H1 (cell line): ENCODE results near the gene SIRT5. TPM values are rescaled to one million over a fixed set of nuclear protein-coding genes. Genes with fewer than 3 reads are reported as not detected.

Experiments used
- CTCF ChIA-PET: fragments of 300-600 bp; sonication (Branson Sonifier 250); formaldehyde crosslinking; loops from one replicate; lab custom pipeline; 2021; ENCODE audit not compliant: partially characterized antibody; lab: Charles Lee
- POLR2A ChIA-PET: fragments of 300-600 bp; sonication (Branson Sonifier 250); formaldehyde crosslinking; loops from one replicate; lab custom pipeline; 2021; ENCODE audit warnings: inconsistent platforms; ENCODE audit not compliant: partially characterized antibody; lab: Charles Lee
- DNase-seq, 2 experiments: peaks; one replicate each; pipeline versions ENCODE4 v3.0.0 to v3.0.0-alpha.2; 2010 to 2022; ENCODE audit warnings: low spot score in 2 of 2, low read depth in 1 of 2, mixed read lengths in 1 of 2
- FAIRE-seq: peaks from 2 replicates; lab custom pipeline; 2011; peaks lifted over from hg19 to GRCh38; lab: Jason Lieb, UNC
- H2AFZ ChIP-seq: 2 replicates; pipeline ENCODE4 v1.8.1; 2012; ENCODE audit warnings: low read length, inconsistent platforms
- H2AK5ac ChIP-seq: 2 replicates; pipeline ENCODE4 v1.6.1; 2013; ENCODE audit warnings: low read depth, low read length
- H2BK120ac ChIP-seq: replicated peaks from 2 replicates; pipeline ENCODE3; 2013; ENCODE audit warnings: low read depth, low read length, inconsistent platforms
- H2BK12ac ChIP-seq: 2 replicates; pipeline ENCODE4 v1.6.1; 2013; ENCODE audit warnings: low read depth, low read length
- H2BK15ac ChIP-seq: 2 replicates; pipeline ENCODE4 v1.6.1; 2013; ENCODE audit warnings: low read length
- H2BK20ac ChIP-seq: 2 replicates; pipeline ENCODE4 v1.6.1; 2013; ENCODE audit warnings: low read length
- H2BK5ac ChIP-seq: 2 replicates; pipeline ENCODE4 v1.6.1; 2013; ENCODE audit warnings: low read depth, low read length
- H3K14ac ChIP-seq: 2 replicates; pipeline ENCODE4 v1.6.1; 2013; ENCODE audit warnings: inconsistent platforms; ENCODE audit not compliant: insufficient read length
- H3K18ac ChIP-seq: 2 replicates; pipeline ENCODE4 v1.6.1; 2013; ENCODE audit warnings: low read length; ENCODE audit errors: extremely low read depth
- H3K23ac ChIP-seq: 2 replicates; pipeline ENCODE4 v1.6.1; 2013; ENCODE audit warnings: inconsistent platforms; ENCODE audit not compliant: insufficient read length
- H3K23me2 ChIP-seq: 2 replicates; pipeline ENCODE4 v1.6.1; 2013; ENCODE audit warnings: low read depth, low read length
- H3K27ac ChIP-seq: 2 replicates; pipeline ENCODE4 v1.6.1; 2011; ENCODE audit warnings: low read depth, low read length, inconsistent platforms
- H3K27me3 ChIP-seq, 4 experiments: replicated peaks in 1 of 4; 1 replicate in 1 of 4; 2 replicates in 3 of 4; pipeline versions ENCODE4 v1.6.1 to v1.8.1; 2011 to 2013; ENCODE audit warnings: low read length in 3 of 4, mild to moderate bottlenecking in 3 of 4, inconsistent platforms in 2 of 4, mixed read lengths in 2 of 4, moderate library complexity in 1 of 4; ENCODE audit not compliant: control insufficient read depth in 3 of 4, insufficient read depth in 3 of 4; ENCODE audit errors: extremely low read depth in 1 of 4
- H3K36me3 ChIP-seq, 4 experiments: 2 replicates each; pipeline versions ENCODE4 v1.6.1 to v1.8.1; 2011 to 2013; ENCODE audit warnings: mild to moderate bottlenecking in 4 of 4, low read length in 3 of 4, moderate library complexity in 2 of 4, control low read depth in 1 of 4, inconsistent platforms in 1 of 4; ENCODE audit not compliant: insufficient read depth in 4 of 4, control insufficient read depth in 2 of 4
- H3K4ac ChIP-seq: replicated peaks from 2 replicates; pipeline ENCODE3; 2013; ENCODE audit warnings: low read length, low read depth, mixed read lengths, inconsistent platforms; ENCODE audit not compliant: insufficient read length
- H3K4me1 ChIP-seq, 4 experiments: replicated peaks in 1 of 4; 1 replicate in 1 of 4; 2 replicates in 3 of 4; pipeline versions ENCODE4 v1.6.1 to v1.8.1; 2011 to 2013; ENCODE audit warnings: low read length in 3 of 4, inconsistent platforms in 2 of 4, mixed read lengths in 1 of 4; ENCODE audit not compliant: insufficient read depth in 4 of 4, control insufficient read depth in 3 of 4
- H3K4me2 ChIP-seq, 2 experiments: 2 replicates each; pipeline versions ENCODE4 v1.6.1 to v1.8.1; 2011 to 2013; ENCODE audit warnings: low read depth in 2 of 2, low read length in 2 of 2, control low read depth in 1 of 2, inconsistent platforms in 1 of 2, mild to moderate bottlenecking in 1 of 2; ENCODE audit not compliant: insufficient read depth in 1 of 2
- H3K4me3 ChIP-seq, 4 experiments: fragments of 200-600, 300-600 bp in 1 of 4; sonication (generic), shearing (Covaris generic), sonication (Bioruptor Twin) in 1 of 4; 2 replicates each; pipeline versions ENCODE4 v1.5.1 to v1.8.1; 2011 to 2016; ENCODE audit warnings: low read length in 4 of 4, low read depth in 3 of 4, control low read depth in 2 of 4, inconsistent platforms in 2 of 4, mild to moderate bottlenecking in 2 of 4, mixed read lengths in 1 of 4, moderate library complexity in 1 of 4; ENCODE audit not compliant: insufficient read depth in 2 of 4; ENCODE audit errors: extremely low read depth in 1 of 4
- H3K56ac ChIP-seq: replicated peaks from 2 replicates; pipeline ENCODE3; 2013; ENCODE audit warnings: low read depth, mild to moderate bottlenecking, mixed read lengths, low read length, inconsistent platforms; ENCODE audit not compliant: insufficient read length
- H3K79me1 ChIP-seq: 2 replicates; pipeline ENCODE4 v1.6.1; 2013; ENCODE audit warnings: low read depth, low read length, control low read depth
- H3K79me2 ChIP-seq, 2 experiments: 2 replicates each; pipeline versions ENCODE4 v1.6.1 to v1.8.1; 2012 to 2013; ENCODE audit warnings: low read length in 2 of 2, mild to moderate bottlenecking in 2 of 2, inconsistent platforms in 1 of 2; ENCODE audit not compliant: insufficient read depth in 2 of 2, control insufficient read depth in 1 of 2
- H3K9ac ChIP-seq, 4 experiments: replicated peaks in 1 of 4; 1 replicate in 1 of 4; 2 replicates in 3 of 4; pipeline versions ENCODE4 v1.6.1 to v1.8.1; 2011 to 2013; ENCODE audit warnings: low read depth in 3 of 4, low read length in 3 of 4, control low read depth in 2 of 4, mild to moderate bottlenecking in 2 of 4, moderate library complexity in 2 of 4, inconsistent platforms in 1 of 4; ENCODE audit errors: extremely low read depth in 1 of 4
- H3K9me3 ChIP-seq, 2 experiments: 2 replicates each; pipeline versions ENCODE4 v1.6.1 to v1.8.1; 2012 to 2013; ENCODE audit warnings: mild to moderate bottlenecking in 2 of 2, moderate library complexity in 2 of 2, control low read depth in 1 of 2, inconsistent platforms in 1 of 2, low read depth in 1 of 2, low read length in 1 of 2, mixed read lengths in 1 of 2; ENCODE audit not compliant: insufficient read depth in 2 of 2
- H4K20me1 ChIP-seq, 2 experiments: replicated peaks in 1 of 2; 2 replicates each; pipeline versions ENCODE3 to v1.8.1; 2011 to 2013; ENCODE audit warnings: inconsistent platforms in 2 of 2, low read length in 2 of 2, mild to moderate bottlenecking in 1 of 2; ENCODE audit not compliant: insufficient read depth in 2 of 2, control insufficient read depth in 1 of 2
- H4K5ac ChIP-seq: 2 replicates; pipeline ENCODE4 v1.6.1; 2013; ENCODE audit warnings: low read length, low read depth, mixed read lengths, inconsistent platforms; ENCODE audit not compliant: insufficient read length
- H4K8ac ChIP-seq: 2 replicates; pipeline ENCODE4 v1.8.0; 2013; ENCODE audit warnings: mild to moderate bottlenecking, moderate library complexity, low read length, inconsistent platforms; ENCODE audit not compliant: insufficient read depth; ENCODE audit errors: extremely low read depth
- H4K91ac ChIP-seq: replicated peaks from 2 replicates; pipeline ENCODE3; 2013; ENCODE audit warnings: low read length, mixed read lengths, inconsistent platforms; ENCODE audit not compliant: insufficient read length
- CTCF ChIP-seq, 3 experiments: IDR thresholded peaks; 1 replicate in 2 of 3; 2 replicates in 1 of 3; pipeline versions ENCODE4 v1.5.1 to v1.6.1; 2011; ENCODE audit warnings: low read length in 3 of 3, mild to moderate bottlenecking in 3 of 3, inconsistent platforms in 2 of 3, low read depth in 1 of 3, moderate library complexity in 1 of 3; ENCODE audit not compliant: insufficient read depth in 1 of 3; ENCODE audit errors: control extremely low read depth in 1 of 3
- KDM4A ChIP-seq: IDR thresholded peaks from one replicate; pipeline ENCODE4 v1.7.1; 2012; ENCODE audit warnings: low read depth, mild to moderate bottlenecking, moderate library complexity, low read length, inconsistent platforms; ENCODE audit not compliant: severe bottlenecking
- KDM5A ChIP-seq: fragments of 200-600 bp; IDR thresholded peaks from 2 replicates; pipeline ENCODE4 v1.7.1; 2012; ENCODE audit warnings: mild to moderate bottlenecking, low read length, inconsistent platforms, mixed read lengths
- POLR2AphosphoS5 ChIP-seq: IDR thresholded peaks from 2 replicates; pipeline ENCODE4 v1.6.1; 2011; ENCODE audit warnings: low read depth, low read length
- RAD21 ChIP-seq, 2 experiments: IDR thresholded peaks in 1 of 2; conservative IDR thresholded peaks in 1 of 2; 2 replicates each; pipeline ENCODE4 v1.6.1; 2011; ENCODE audit warnings: low read depth in 2 of 2, low read length in 2 of 2, improper control_type of control experiment in 1 of 2, inconsistent platforms in 1 of 2, mild to moderate bottlenecking in 1 of 2, moderate library complexity in 1 of 2
- SP1 ChIP-seq: IDR thresholded peaks from 2 replicates; pipeline ENCODE4 v1.6.1; 2011; ENCODE audit warnings: low read depth, low read length
- USF2 ChIP-seq: IDR thresholded peaks from 2 replicates; pipeline ENCODE4 v1.6.1; 2011; ENCODE audit warnings: low read length, improper control_type of control experiment
- ZNF274 ChIP-seq: IDR thresholded peaks from 2 replicates; pipeline ENCODE4 v1.7.0; 2012; ENCODE audit warnings: low read length, borderline replicate concordance; ENCODE audit errors: extremely low read depth
- WGBS, 2 experiments: shearing (Covaris generic) in 1 of 2; methylation state at CpG; one replicate each; pipeline versions ENCODE4 v1.1.6 to v1.1.7; 2013 to 2015; ENCODE audit warnings: low lambda C conversion rate in 2 of 2, mixed read lengths in 2 of 2, inconsistent platforms in 1 of 2, low coverage in 1 of 2, missing lambda C conversion rate in 1 of 2; ENCODE audit not compliant: insufficient replicate concordance in 2 of 2, insufficient coverage in 1 of 2, insufficient read length in 1 of 2; ENCODE audit errors: extremely low coverage in 1 of 2, missing lambda C conversion rate in 1 of 2; 5-methylcytosine and 5-hydroxymethylcytosine counted together
- polyA plus RNA-seq, 7 experiments: library from polyadenylated mRNA; depleted of rRNA in 3 of 7; stranded (reverse) in 5 of 7; unstranded in 2 of 7; fragments of >200 nt in 5 of 7; fragments of 200-250 nt in 2 of 7; gene quantifications; 1 replicate in 5 of 7; 2 replicates in 1 of 7; 4 replicates in 1 of 7; pipeline versions ENCODE4 v1.2.1 to v1.2.3, GENCODE V29; 2011 to 2013; ENCODE audit warnings: missing spikeins in 2 of 7, mixed read lengths in 2 of 7
- total RNA-seq: library from RNA; stranded (reverse); fragmentation: NEBNext Ultra II Directional; extraction: Animal tissue kit (Norgen Biotek cat#: 25700); gene quantifications from 2 replicates; pipeline ENCODE4 v1.2.1, GENCODE V29; 2021

The SIRT5 gene
- total and polyA plus RNA-seq, 2 of the 8 experiments (the other 6 are each of a cell fraction or from before 2014, with no cell fraction given), result 7.4 to 14.7 TPM

- 39% methylated on average over 3 of the region's 3 CpGs; no CpG with 5 or more reads in 1 of the 2 experiments for WGBS, 2 experiments
- DNase-seq (no peak), FAIRE-seq (no peak)
- Histone ChIP-seq H4K8ac (no peak overlapping the region), H3K4me2 (peak overlapping the region; percentile 71 to 77; a peak in 3 of 4 replicates), H4K20me1 (no peaks in the 10 kb centered on the region), H2BK12ac (no peak overlapping the region), H4K91ac (no peak overlapping the region), H3K79me1 (no peaks in the 10 kb centered on the region), H3K9me3 (no peaks in the 10 kb centered on the region), H3K18ac (no peak overlapping the region), H3K4me3 (peak overlapping the region in 3 of 4 experiments; percentile 72 to 80 (median 78); a peak in 5 of 8 replicates), H3K27ac (no peak overlapping the region), H3K9ac (no peak overlapping the region; a peak in 2 of 7 replicates), H2AK5ac (no peak overlapping the region), H3K23ac (no peak overlapping the region), H3K79me2 (peaks cover 0 to 23% of the 10 kb centered on the region in 2 experiments; a peak in 2 of 4 replicates), H3K4me1 (peaks cover 0 to 6% (median 5%) of the 10 kb centered on the region in 4 experiments; a peak in 6 of 7 replicates), H2AFZ (no peak overlapping the region), H3K36me3 (peaks cover 0 to 6% (median 0%) of the 10 kb centered on the region in 4 experiments; a peak in 1 of 8 replicates), H2BK15ac (no peak overlapping the region), H3K56ac (no peak overlapping the region), H3K14ac (no peak overlapping the region), H4K5ac (no peak overlapping the region), H3K23me2 (peaks cover 5% of the 10 kb centered on the region), H2BK5ac (no peak overlapping the region; the same call in 1 of the 2 replicates), H3K4ac (no peak overlapping the region), H2BK120ac (no peak overlapping the region), H3K27me3 (no peaks in the 10 kb centered on the region), H2BK20ac (no peak overlapping the region)
- ChIA-PET CTCF (interaction anchor here (0.7 to 3.4 kb wide), 39 partner anchors 9 to 297 kb away, joined by 3 to 20 read pairs (median 6); partner anchors contain the start of genes NOL7 and TBC1D7), POLR2A (interaction anchor here (0.8 to 5.1 kb wide), 21 partner anchors 9 to 247 kb away, joined by 3 to 32 read pairs (median 5); partner anchors contain the start of genes GFOD1, NOL7 and TBC1D7)
- TF ChIP-seq ZNF274 (no peak), USF2 (no peak), CTCF (IDR thresholded peaks at IDR 0.05; ENCODE audit: control extremely low read depth in 1 of 3, insufficient read depth in 1 of 3, low read depth in 1 of 3, low read length in 3 of 3) (peak; percentile 69 to 79 (median 69)), RAD21 (IDR thresholded peaks at IDR 0.05 in 1 of 2, conservative IDR thresholded peaks at IDR 0.05 in 1 of 2; ENCODE audit: low read depth in 2 of 2, low read length in 2 of 2) (peak in 1 of 2 experiments; percentile 72; a peak in 2 of 4 replicates), SP1 (0 out of 2 replicates have a peak, but pooled peaks have one; percentile 28), KDM4A (no peak), POLR2AphosphoS5 (no peak), KDM5A (no peak)
These were observed 975 bp downstream of the SIRT5 start for GRCh38 chr6:13575377-13575775.
